ENCODE results near the gene SOX10.

- TF ChIP-seq CTCF (IDR thresholded peaks at IDR 0.05; ENCODE audit: low read depth, low read length): no peak
- no peak for TF ChIP-seq EZH2phosphoT487 (IDR thresholded peaks at IDR 0.05; ENCODE audit: low read depth)
Measured at GRCh38 chr22:38029370-38029769, 45.0 kb upstream of the SOX10 start.
